Prostate gland (tissue), 2 donors: Measurements from ENCODE around the gene PROX1. TPM values are rescaled to one million over a fixed set of nuclear protein-coding genes. Genes with fewer than 3 reads are reported as not detected.

Source experiments
- DNase-seq: peaks from one replicate; pipeline ENCODE4 v3.0.0-alpha.2; 2019; ENCODE audit warnings: low spot score
- H3K27ac ChIP-seq, 2 donors: fragments of 200-600 bp; sonication (generic); 2 replicates each; pipeline ENCODE4 v1.5.1; 2017 to 2019
- H3K27me3 ChIP-seq: fragments of 200-600 bp; sonication (generic); replicated peaks from 2 replicates; pipeline ENCODE4 v1.5.1; 2019; ENCODE audit not compliant: insufficient read depth
- H3K36me3 ChIP-seq, 2 donors: fragments of 200-600 bp; sonication (generic); 1 replicate in 1 of 2; 2 replicates in 1 of 2; pipeline versions ENCODE4 v1.5.1 to v1.8.1; 2017 to 2019
- H3K4me1 ChIP-seq: fragments of 200-600 bp; sonication (generic); replicated peaks from 2 replicates; pipeline ENCODE4 v1.5.1; 2019
- H3K4me3 ChIP-seq, 2 donors: fragments of 200-600 bp; sonication (generic); 2 replicates each; pipeline ENCODE4 v1.5.1; 2017 to 2019
- H3K9me3 ChIP-seq: fragments of 200-600 bp; sonication (generic); 2 replicates; pipeline ENCODE4 v1.5.1; 2017
- POLR2A ChIP-seq: fragments of 450-650 bp; IDR thresholded peaks from one replicate; pipeline ENCODE4 v1.6.1; 2016; ENCODE audit warnings: antibody characterized with exemption, mild to moderate bottlenecking
- POLR2AphosphoS5 ChIP-seq: sonication (generic); formaldehyde crosslinking; IDR thresholded peaks from one replicate; pipeline ENCODE4 v1.6.1; 2017; ENCODE audit warnings: antibody characterized with exemption
- WGBS: methylation state at CpG from one replicate; pipeline ENCODE4 v1.1.5; 2018; 5-methylcytosine and 5-hydroxymethylcytosine counted together
- intact Hi-C: fragments of 100-400 bp; cut with DNase I; formaldehyde crosslinking; loops from one replicate; pipeline ENCODE4 v1.14.2; 2022
- total RNA-seq, 2 donors: library from RNA; depleted of rRNA; stranded (reverse); fragments of >200 nt; gene quantifications; one replicate each; pipeline ENCODE4 v1.1.0, GENCODE V29; 2016
- TF ChIP-seq, protein P1 (sequence below), 4 experiments: fragments of 200-600 bp in 2 of 4; fragments of 450-650 bp in 2 of 4; sonication (generic) in 2 of 4; IDR thresholded peaks; 1 replicate in 3 of 4; 2 replicates in 1 of 4; pipeline ENCODE4 v1.5.1; 2016 to 2019; ENCODE audit warnings: antibody characterized with exemption in 4 of 4, mild to moderate bottlenecking in 2 of 4, moderate library complexity in 2 of 4

The PROX1 gene
- total RNA-seq, 2 donors from 2014 or later: 1.1 to 6.2 TPM

DNA sequence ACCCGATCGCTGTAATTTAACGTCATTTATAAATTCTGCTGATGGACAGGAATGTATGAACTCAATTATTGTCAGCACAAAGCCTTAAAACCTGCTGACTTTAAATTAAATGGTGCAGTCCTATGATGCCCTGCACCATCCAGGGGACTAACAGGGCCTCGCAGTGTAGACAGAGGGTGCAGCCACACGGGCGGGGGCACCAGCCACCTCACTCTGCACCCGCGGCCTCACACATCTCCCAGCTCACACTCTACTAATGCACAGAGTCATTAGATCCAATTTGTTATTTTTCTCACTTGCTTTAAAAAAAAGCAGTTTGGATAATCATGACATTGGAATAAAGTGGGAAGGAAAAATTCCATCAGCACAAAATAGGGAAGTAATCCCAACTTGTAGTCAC is 49.7 kb downstream of the PROX1 start:
- no peaks in the 10 kb centered on the region for H3K9me3 ChIP-seq
- no peak overlapping the region for H3K27ac ChIP-seq
- 90% methylated on average over 8 of the region's 8 CpGs for WGBS
- H3K36me3 ChIP-seq: no peaks in the 10 kb centered on the region
- intact Hi-C loops: no loop called here
- DNase-seq: no peak
- TF ChIP-seq, protein P1, sequence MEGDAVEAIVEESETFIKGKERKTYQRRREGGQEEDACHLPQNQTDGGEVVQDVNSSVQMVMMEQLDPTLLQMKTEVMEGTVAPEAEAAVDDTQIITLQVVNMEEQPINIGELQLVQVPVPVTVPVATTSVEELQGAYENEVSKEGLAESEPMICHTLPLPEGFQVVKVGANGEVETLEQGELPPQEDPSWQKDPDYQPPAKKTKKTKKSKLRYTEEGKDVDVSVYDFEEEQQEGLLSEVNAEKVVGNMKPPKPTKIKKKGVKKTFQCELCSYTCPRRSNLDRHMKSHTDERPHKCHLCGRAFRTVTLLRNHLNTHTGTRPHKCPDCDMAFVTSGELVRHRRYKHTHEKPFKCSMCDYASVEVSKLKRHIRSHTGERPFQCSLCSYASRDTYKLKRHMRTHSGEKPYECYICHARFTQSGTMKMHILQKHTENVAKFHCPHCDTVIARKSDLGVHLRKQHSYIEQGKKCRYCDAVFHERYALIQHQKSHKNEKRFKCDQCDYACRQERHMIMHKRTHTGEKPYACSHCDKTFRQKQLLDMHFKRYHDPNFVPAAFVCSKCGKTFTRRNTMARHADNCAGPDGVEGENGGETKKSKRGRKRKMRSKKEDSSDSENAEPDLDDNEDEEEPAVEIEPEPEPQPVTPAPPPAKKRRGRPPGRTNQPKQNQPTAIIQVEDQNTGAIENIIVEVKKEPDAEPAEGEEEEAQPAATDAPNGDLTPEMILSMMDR (IDR thresholded peaks at IDR 0.05): no peak
- TF ChIP-seq POLR2AphosphoS5 (no peak), POLR2A (no peak)
- no peak overlapping the region for H3K4me3 ChIP-seq
- H3K4me1 ChIP-seq: no peaks in the 10 kb centered on the region
- H3K27me3 ChIP-seq: no peaks in the 10 kb centered on the region

- no peak for DNase-seq
- Histone ChIP-seq H3K27ac (no peak overlapping the region), H3K27me3 (no peaks in the 10 kb centered on the region), H3K4me1 (no peaks in the 10 kb centered on the region), H3K4me3 (no peak overlapping the region), H3K36me3 (no peaks in the 10 kb centered on the region), H3K9me3 (no peaks in the 10 kb centered on the region)
- 76% methylated on average over 4 of the region's 4 CpGs for WGBS
- no peak for TF ChIP-seq POLR2A
- TF ChIP-seq, protein P1 (IDR thresholded peaks at IDR 0.05): no peak
- no peak for TF ChIP-seq POLR2AphosphoS5
- intact Hi-C loops: no loop called here
These were observed 51.7 kb downstream of the PROX1 start for GRCh38 chr1:214039394-214040018.

- TF ChIP-seq POLR2AphosphoS5: no peak
- TF ChIP-seq, protein P1 (IDR thresholded peaks at IDR 0.05): no peak
- TF ChIP-seq POLR2A: no peak
- intact Hi-C loops: no loop called here
- no peak overlapping the region for H3K4me3 ChIP-seq
- no peaks in the 10 kb centered on the region for H3K4me1 ChIP-seq
- no peaks in the 10 kb centered on the region for H3K27me3 ChIP-seq
- DNase-seq: no peak
- H3K36me3 ChIP-seq: no peaks in the 10 kb centered on the region
- no peak overlapping the region for H3K27ac ChIP-seq
- 89% methylated on average over 3 of the region's 3 CpGs for WGBS
- no peaks in the 10 kb centered on the region for H3K9me3 ChIP-seq
These were observed 55.4 kb downstream of the PROX1 start for GRCh38 chr1:214043167-214043566.

DNA sequence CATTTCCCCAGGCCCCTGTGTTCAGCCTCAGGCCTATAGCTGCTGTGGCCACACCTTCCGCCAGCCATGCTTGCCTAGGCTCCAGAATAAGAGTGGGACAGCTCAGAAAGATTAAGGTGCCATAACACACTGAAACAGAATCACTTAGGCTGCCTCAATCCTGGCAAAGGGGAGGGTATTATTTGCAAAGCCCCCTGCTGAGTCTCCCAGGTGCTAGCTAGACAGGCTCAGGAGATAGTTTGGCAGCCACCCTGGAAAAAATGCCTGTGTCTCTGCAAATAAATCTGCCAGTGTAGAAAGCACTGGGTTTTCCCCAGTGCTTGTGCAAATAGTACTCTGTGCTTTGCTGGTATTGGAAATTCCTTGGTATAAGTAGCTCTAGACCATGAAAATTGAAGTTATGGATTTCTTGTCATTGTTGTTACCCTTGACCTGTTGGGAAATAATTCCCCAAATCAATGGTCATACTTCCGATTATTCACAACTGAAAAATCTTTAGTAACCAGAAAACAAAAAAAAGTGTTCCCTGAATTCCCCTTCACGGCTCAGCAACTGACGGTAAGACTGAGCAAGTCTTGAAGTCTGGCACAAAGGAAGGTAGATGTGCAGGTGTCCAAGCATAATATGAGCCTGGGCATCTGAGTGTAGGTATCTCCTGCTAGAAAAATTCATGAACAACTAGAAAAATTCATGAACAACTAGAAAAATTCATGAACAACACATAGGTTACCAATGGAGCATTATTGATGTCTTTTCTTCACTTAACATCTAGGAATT is 56.9 kb downstream of the PROX1 start:
- DNase-seq: no peak
- no peak overlapping the region for H3K27ac ChIP-seq
- TF ChIP-seq, protein P1 (IDR thresholded peaks at IDR 0.05): no peak
- TF ChIP-seq POLR2A (no peak), POLR2AphosphoS5 (no peak)
- no peaks in the 10 kb centered on the region for H3K27me3 ChIP-seq
- H3K4me3 ChIP-seq: no peak overlapping the region
- no peaks in the 10 kb centered on the region for H3K4me1 ChIP-seq
- no peaks in the 10 kb centered on the region for H3K36me3 ChIP-seq
- H3K9me3 ChIP-seq: no peaks in the 10 kb centered on the region
- intact Hi-C loops: no loop called here
- 87% methylated on average over 4 of the region's 4 CpGs for WGBS
